HEK293 (cell line): Measurements from ENCODE around the gene FUCA1.

ENCODE experiments used
- GLI2 ChIP-seq: fragments of 450-650 bp; formaldehyde crosslinking; IDR thresholded peaks from 2 replicates; pipeline ENCODE4; 2017; ENCODE audit warnings: missing biosample characterization, missing genetic modification characterization, low read depth, borderline replicate concordance
- GLIS1 ChIP-seq: fragments of 450-650 bp; formaldehyde crosslinking; IDR thresholded peaks from 2 replicates; pipeline ENCODE4 v1.5.1; 2016; ENCODE audit warnings: missing biosample characterization, missing genetic modification characterization
- KLF16 ChIP-seq: fragments of 450-650 bp; formaldehyde crosslinking; IDR thresholded peaks from 2 replicates; pipeline ENCODE4 v1.5.1; 2017; ENCODE audit warnings: missing biosample characterization, missing genetic modification characterization
- OSR2 ChIP-seq: fragments of 450-650 bp; formaldehyde crosslinking; IDR thresholded peaks from 2 replicates; pipeline ENCODE4 v1.5.1; 2016; ENCODE audit warnings: missing biosample characterization, missing genetic modification characterization
- OVOL3 ChIP-seq: fragments of 450-650 bp; formaldehyde crosslinking; IDR thresholded peaks from 2 replicates; pipeline ENCODE4 v1.5.1; 2016; ENCODE audit warnings: missing biosample characterization, missing genetic modification characterization
- RBAK ChIP-seq: fragments of 450-650 bp; formaldehyde crosslinking; IDR thresholded peaks from 2 replicates; pipeline ENCODE4 v1.5.1; 2016; ENCODE audit warnings: missing biosample characterization, missing genetic modification characterization
- TRIM28 ChIP-seq: IDR thresholded peaks from 2 replicates; pipeline ENCODE4 v1.6.1; 2011; ENCODE audit warnings: low read length, control low read depth, borderline replicate concordance
- ZNF121 ChIP-seq: fragments of 450-650 bp; formaldehyde crosslinking; IDR thresholded peaks from 2 replicates; pipeline ENCODE4 v1.5.1; 2016; ENCODE audit warnings: missing biosample characterization, missing genetic modification characterization
- ZNF184 ChIP-seq: fragments of 450-650 bp; IDR thresholded peaks from 2 replicates; pipeline ENCODE4 v1.5.1; 2018; ENCODE audit warnings: missing biosample characterization, mild to moderate bottlenecking, missing genetic modification characterization
- ZNF202 ChIP-seq: fragments of 450-650 bp; formaldehyde crosslinking; IDR thresholded peaks from 2 replicates; pipeline ENCODE4 v1.5.1; 2016; ENCODE audit warnings: missing biosample characterization, missing genetic modification characterization, borderline replicate concordance
- ZNF223 ChIP-seq: fragments of 450-650 bp; formaldehyde crosslinking; IDR thresholded peaks from 2 replicates; pipeline ENCODE4 v1.5.1; 2016; ENCODE audit warnings: missing biosample characterization, missing genetic modification characterization
- ZNF24 ChIP-seq: fragments of 450-650 bp; formaldehyde crosslinking; IDR thresholded peaks from 2 replicates; pipeline ENCODE4 v1.5.1; 2016; ENCODE audit warnings: missing biosample characterization, missing genetic modification characterization
- ZNF391 ChIP-seq: fragments of 450-650 bp; formaldehyde crosslinking; IDR thresholded peaks from 2 replicates; pipeline ENCODE4 v1.5.1; 2016; ENCODE audit warnings: low read depth, missing biosample characterization, missing genetic modification characterization, borderline replicate concordance
- ZNF561 ChIP-seq: fragments of 450-650 bp; IDR thresholded peaks from 2 replicates; pipeline ENCODE4 v1.5.1; 2018; ENCODE audit warnings: missing biosample characterization, missing genetic modification characterization, borderline replicate concordance
- ZNF610 ChIP-seq: fragments of 450-650 bp; formaldehyde crosslinking; IDR thresholded peaks from 2 replicates; pipeline ENCODE4 v1.5.1; 2016; ENCODE audit warnings: missing biosample characterization, missing genetic modification characterization, borderline replicate concordance
- ZNF626 ChIP-seq: fragments of 450-650 bp; sonication (Bioruptor Pico); formaldehyde crosslinking; IDR thresholded peaks from 2 replicates; pipeline ENCODE4 v1.5.1; 2018; ENCODE audit warnings: missing biosample characterization, missing genetic modification characterization, inconsistent platforms
- ZNF707 ChIP-seq: fragments of 450-650 bp; formaldehyde crosslinking; IDR thresholded peaks from 2 replicates; pipeline ENCODE4 v1.5.1; 2016; ENCODE audit warnings: missing biosample characterization, missing genetic modification characterization
- ZNF747 ChIP-seq: fragments of 450-650 bp; formaldehyde crosslinking; IDR thresholded peaks from 2 replicates; pipeline ENCODE4 v1.5.1; 2016; ENCODE audit warnings: missing biosample characterization, missing genetic modification characterization
- ZNF776 ChIP-seq: fragments of 450-650 bp; formaldehyde crosslinking; IDR thresholded peaks from 2 replicates; pipeline ENCODE4 v1.5.0; 2017; ENCODE audit warnings: missing biosample characterization, missing genetic modification characterization, borderline replicate concordance
- ZSCAN16 ChIP-seq: fragments of 450-650 bp; formaldehyde crosslinking; IDR thresholded peaks from 2 replicates; pipeline ENCODE4 v1.5.1; 2016; ENCODE audit warnings: missing biosample characterization, missing genetic modification characterization
- ZSCAN23 ChIP-seq: fragments of 450-650 bp; formaldehyde crosslinking; IDR thresholded peaks from 2 replicates; pipeline ENCODE4 v1.5.1; 2016; ENCODE audit warnings: missing biosample characterization, missing genetic modification characterization
- TF ChIP-seq, protein P1 (sequence below): fragments of 450-650 bp; formaldehyde crosslinking; IDR thresholded peaks from 2 replicates; pipeline ENCODE4 v1.5.1; 2016; ENCODE audit warnings: missing biosample characterization, missing genetic modification characterization, borderline replicate concordance
- TF ChIP-seq, protein P2 (sequence below): fragments of 450-650 bp; formaldehyde crosslinking; IDR thresholded peaks from 2 replicates; pipeline ENCODE4 v1.5.1; 2016; ENCODE audit warnings: missing biosample characterization, missing genetic modification characterization
- TF ChIP-seq, protein P3 (sequence below): fragments of 450-650 bp; formaldehyde crosslinking; IDR thresholded peaks from 2 replicates; pipeline ENCODE4 v1.5.1; 2016; ENCODE audit warnings: missing biosample characterization, missing genetic modification characterization
- TF ChIP-seq, protein P4 (sequence below): fragments of 450-650 bp; formaldehyde crosslinking; IDR thresholded peaks from 2 replicates; pipeline ENCODE4 v1.5.1; 2017; ENCODE audit warnings: missing biosample characterization, mild to moderate bottlenecking, missing genetic modification characterization, moderate library complexity
- TF ChIP-seq, protein P5 (sequence below): fragments of 450-650 bp; IDR thresholded peaks from 2 replicates; pipeline ENCODE4 v1.5.1; 2018; ENCODE audit warnings: missing biosample characterization, mild to moderate bottlenecking, missing genetic modification characterization
- TF ChIP-seq, protein P6 (sequence below): fragments of 450-650 bp; formaldehyde crosslinking; IDR thresholded peaks from 2 replicates; pipeline ENCODE4 v1.5.1; 2016; ENCODE audit warnings: missing biosample characterization, missing genetic modification characterization
- TF ChIP-seq, protein P7 (sequence below): fragments of 450-650 bp; formaldehyde crosslinking; IDR thresholded peaks from 2 replicates; pipeline ENCODE4 v1.5.1; 2016; ENCODE audit warnings: missing biosample characterization, missing genetic modification characterization, low read depth

Gene FUCA1

DNA sequence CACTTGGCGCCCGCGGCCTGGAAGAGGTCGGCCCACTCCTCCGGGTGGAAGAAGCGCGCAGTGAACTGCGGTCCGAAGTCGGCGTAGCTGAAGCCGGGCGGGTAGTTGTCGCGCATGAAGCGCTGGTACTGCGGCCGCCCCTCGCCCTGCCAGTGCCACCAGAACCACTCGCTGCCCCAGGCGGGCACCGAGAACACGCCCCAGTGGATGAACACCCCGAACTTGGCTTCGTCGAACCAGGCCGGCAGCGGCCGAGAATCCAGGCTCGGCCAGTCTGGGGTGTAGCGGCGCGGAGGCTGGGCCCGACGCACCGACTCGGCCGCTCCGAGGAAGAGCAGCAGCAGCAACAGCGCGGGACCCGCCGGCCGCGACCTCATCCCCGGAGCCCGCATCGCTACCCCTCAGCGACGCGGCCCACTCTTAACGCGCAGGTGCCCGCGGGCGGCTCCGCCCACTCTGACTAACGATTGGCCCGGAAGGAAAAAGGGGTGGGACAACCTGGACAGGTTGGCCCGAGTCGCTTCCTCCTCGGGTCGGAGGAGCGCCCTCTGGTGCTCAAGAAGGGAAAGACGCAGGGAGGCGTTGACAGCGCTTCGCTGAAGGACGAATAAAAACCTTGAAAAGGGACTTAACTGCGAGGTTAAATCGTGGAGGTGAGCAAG, at the start of gene FUCA1 (continued):
- TF ChIP-seq ZNF776 (tag by site-specific recombination), result no peak
- TF ChIP-seq ZNF121 (tag by site-specific recombination), result no peak
- TF ChIP-seq ZNF561, result no peak
- no peak for TF ChIP-seq TRIM28
- no peak for TF ChIP-seq GLIS1 (tag by site-specific recombination)
- TF ChIP-seq RBAK (tag by site-specific recombination), result no peak
- no peak for TF ChIP-seq ZSCAN23
- TF ChIP-seq ZNF202 (tag by site-specific recombination), result no peak
- no peak for TF ChIP-seq GLI2 (tag by site-specific recombination)
- peak; percentile 70; the same call in 1 of the 2 replicates for TF ChIP-seq ZNF391
- TF ChIP-seq ZNF707 (tag by site-specific recombination), result no peak
- TF ChIP-seq, protein P1, sequence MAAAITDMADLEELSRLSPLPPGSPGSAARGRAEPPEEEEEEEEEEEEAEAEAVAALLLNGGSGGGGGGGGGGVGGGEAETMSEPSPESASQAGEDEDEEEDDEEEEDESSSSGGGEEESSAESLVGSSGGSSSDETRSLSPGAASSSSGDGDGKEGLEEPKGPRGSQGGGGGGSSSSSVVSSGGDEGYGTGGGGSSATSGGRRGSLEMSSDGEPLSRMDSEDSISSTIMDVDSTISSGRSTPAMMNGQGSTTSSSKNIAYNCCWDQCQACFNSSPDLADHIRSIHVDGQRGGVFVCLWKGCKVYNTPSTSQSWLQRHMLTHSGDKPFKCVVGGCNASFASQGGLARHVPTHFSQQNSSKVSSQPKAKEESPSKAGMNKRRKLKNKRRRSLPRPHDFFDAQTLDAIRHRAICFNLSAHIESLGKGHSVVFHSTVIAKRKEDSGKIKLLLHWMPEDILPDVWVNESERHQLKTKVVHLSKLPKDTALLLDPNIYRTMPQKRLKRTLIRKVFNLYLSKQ (tag by site-specific recombination), result no peak
- TF ChIP-seq, protein P2, sequence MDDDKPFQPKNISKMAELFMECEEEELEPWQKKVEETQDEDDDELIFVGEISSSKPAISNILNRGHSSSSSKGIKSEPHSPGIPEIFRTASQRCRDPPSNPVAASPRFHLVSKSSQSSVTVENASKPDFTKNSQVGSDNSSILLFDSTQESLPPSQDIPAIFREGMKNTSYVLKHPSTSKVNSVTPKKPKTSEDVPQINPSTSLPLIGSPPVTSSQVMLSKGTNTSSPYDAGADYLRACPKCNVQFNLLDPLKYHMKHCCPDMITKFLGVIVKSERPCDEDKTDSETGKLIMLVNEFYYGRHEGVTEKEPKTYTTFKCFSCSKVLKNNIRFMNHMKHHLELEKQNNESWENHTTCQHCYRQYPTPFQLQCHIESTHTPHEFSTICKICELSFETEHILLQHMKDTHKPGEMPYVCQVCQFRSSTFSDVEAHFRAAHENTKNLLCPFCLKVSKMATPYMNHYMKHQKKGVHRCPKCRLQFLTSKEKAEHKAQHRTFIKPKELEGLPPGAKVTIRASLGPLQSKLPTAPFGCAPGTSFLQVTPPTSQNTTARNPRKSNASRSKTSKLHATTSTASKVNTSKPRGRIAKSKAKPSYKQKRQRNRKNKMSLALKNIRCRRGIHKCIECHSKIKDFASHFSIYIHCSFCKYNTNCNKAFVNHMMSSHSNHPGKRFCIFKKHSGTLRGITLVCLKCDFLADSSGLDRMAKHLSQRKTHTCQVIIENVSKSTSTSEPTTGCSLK (tag by site-specific recombination), result no peak
- TF ChIP-seq, protein P3, sequence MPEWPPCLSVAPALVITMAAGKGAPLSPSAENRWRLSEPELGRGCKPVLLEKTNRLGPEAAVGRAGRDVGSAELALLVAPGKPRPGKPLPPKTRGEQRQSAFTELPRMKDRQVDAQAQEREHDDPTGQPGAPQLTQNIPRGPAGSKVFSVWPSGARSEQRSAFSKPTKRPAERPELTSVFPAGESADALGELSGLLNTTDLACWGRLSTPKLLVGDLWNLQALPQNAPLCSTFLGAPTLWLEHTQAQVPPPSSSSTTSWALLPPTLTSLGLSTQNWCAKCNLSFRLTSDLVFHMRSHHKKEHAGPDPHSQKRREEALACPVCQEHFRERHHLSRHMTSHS (tag by site-specific recombination), result no peak
- TF ChIP-seq, protein P4, sequence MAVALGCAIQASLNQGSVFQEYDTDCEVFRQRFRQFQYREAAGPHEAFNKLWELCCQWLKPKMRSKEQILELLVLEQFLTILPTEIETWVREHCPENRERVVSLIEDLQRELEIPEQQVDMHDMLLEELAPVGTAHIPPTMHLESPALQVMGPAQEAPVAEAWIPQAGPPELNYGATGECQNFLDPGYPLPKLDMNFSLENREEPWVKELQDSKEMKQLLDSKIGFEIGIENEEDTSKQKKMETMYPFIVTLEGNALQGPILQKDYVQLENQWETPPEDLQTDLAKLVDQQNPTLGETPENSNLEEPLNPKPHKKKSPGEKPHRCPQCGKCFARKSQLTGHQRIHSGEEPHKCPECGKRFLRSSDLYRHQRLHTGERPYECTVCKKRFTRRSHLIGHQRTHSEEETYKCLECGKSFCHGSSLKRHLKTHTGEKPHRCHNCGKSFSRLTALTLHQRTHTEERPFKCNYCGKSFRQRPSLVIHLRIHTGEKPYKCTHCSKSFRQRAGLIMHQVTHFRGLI, result peak; percentile 68; the same call in 1 of the 2 replicates
- TF ChIP-seq OVOL3, result no peak
- no peak for TF ChIP-seq OSR2 (tag by site-specific recombination)
- TF ChIP-seq ZNF223 (tag by site-specific recombination), result no peak
- TF ChIP-seq KLF16 (tag by site-specific recombination), result peak; percentile 80
- TF ChIP-seq ZNF184 (tag by site-specific recombination), result no peak
- TF ChIP-seq, protein P5, sequence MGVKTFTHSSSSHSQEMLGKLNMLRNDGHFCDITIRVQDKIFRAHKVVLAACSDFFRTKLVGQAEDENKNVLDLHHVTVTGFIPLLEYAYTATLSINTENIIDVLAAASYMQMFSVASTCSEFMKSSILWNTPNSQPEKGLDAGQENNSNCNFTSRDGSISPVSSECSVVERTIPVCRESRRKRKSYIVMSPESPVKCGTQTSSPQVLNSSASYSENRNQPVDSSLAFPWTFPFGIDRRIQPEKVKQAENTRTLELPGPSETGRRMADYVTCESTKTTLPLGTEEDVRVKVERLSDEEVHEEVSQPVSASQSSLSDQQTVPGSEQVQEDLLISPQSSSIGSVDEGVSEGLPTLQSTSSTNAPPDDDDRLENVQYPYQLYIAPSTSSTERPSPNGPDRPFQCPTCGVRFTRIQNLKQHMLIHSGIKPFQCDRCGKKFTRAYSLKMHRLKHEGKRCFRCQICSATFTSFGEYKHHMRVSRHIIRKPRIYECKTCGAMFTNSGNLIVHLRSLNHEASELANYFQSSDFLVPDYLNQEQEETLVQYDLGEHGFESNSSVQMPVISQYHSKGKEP (tag by site-specific recombination), result no peak
- TF ChIP-seq ZSCAN16 (tag by site-specific recombination), result no peak
- TF ChIP-seq ZNF747 (tag by site-specific recombination), result no peak
- peak; percentile 57; the same call in 1 of the 2 replicates for TF ChIP-seq ZNF610 (tag by site-specific recombination)
- no peak for TF ChIP-seq ZNF626 (tag by site-specific recombination)
- TF ChIP-seq, protein P6, sequence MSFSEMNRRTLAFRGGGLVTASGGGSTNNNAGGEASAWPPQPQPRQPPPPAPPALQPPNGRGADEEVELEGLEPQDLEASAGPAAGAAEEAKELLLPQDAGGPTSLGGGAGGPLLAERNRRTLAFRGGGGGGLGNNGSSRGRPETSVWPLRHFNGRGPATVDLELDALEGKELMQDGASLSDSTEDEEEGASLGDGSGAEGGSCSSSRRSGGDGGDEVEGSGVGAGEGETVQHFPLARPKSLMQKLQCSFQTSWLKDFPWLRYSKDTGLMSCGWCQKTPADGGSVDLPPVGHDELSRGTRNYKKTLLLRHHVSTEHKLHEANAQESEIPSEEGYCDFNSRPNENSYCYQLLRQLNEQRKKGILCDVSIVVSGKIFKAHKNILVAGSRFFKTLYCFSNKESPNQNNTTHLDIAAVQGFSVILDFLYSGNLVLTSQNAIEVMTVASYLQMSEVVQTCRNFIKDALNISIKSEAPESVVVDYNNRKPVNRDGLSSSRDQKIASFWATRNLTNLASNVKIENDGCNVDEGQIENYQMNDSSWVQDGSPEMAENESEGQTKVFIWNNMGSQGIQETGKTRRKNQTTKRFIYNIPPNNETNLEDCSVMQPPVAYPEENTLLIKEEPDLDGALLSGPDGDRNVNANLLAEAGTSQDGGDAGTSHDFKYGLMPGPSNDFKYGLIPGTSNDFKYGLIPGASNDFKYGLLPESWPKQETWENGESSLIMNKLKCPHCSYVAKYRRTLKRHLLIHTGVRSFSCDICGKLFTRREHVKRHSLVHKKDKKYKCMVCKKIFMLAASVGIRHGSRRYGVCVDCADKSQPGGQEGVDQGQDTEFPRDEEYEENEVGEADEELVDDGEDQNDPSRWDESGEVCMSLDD (tag by site-specific recombination), result peak; percentile 75; the same call in 1 of the 2 replicates
- TF ChIP-seq ZNF24, result no peak
- TF ChIP-seq, protein P7, sequence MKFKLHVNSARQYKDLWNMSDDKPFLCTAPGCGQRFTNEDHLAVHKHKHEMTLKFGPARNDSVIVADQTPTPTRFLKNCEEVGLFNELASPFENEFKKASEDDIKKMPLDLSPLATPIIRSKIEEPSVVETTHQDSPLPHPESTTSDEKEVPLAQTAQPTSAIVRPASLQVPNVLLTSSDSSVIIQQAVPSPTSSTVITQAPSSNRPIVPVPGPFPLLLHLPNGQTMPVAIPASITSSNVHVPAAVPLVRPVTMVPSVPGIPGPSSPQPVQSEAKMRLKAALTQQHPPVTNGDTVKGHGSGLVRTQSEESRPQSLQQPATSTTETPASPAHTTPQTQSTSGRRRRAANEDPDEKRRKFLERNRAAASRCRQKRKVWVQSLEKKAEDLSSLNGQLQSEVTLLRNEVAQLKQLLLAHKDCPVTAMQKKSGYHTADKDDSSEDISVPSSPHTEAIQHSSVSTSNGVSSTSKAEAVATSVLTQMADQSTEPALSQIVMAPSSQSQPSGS, result no peak
